Measurements from ENCODE around the gene DHX8. TPM values are rescaled to one million over a fixed set of nuclear protein-coding genes. Genes with fewer than 3 reads are reported as not detected.

DHX8 gene
- total RNA-seq, 1 donor from 2014 or later, result 54.1 TPM

GRCh38 chr17:43547659-43548256 lies 64.0 kb downstream of the DHX8 start:
- no peak for TF ChIP-seq CTCF (IDR thresholded peaks at IDR 0.05; ENCODE audit: unreplicated experiment)
- Mint-ChIP-seq H3K27me3 (ENCODE audit: unreplicated experiment) (peaks cover 19% of the 10 kb centered on the region), H3K36me3 (ENCODE audit: low read depth, unreplicated experiment) (no peaks in the 10 kb centered on the region), H3K4me1 (ENCODE audit: unreplicated experiment) (peaks cover 26% of the 10 kb centered on the region), H3K9me3 (ENCODE audit: unreplicated experiment) (no peaks in the 10 kb centered on the region), H3K27ac (ENCODE audit: unreplicated experiment) (no peak overlapping the region), H3K4me3 (ENCODE audit: unreplicated experiment) (no peak overlapping the region)
- no peak for DNase-seq (ENCODE audit: low spot score)

GRCh38 chr17:43548689-43549379 lies 65.1 kb downstream of the DHX8 start:
- H3K4me1 Mint-ChIP-seq (ENCODE audit: unreplicated experiment), result peaks cover 17% of the 10 kb centered on the region
- H3K9me3 Mint-ChIP-seq (ENCODE audit: unreplicated experiment), result no peaks in the 10 kb centered on the region
- TF ChIP-seq CTCF (IDR thresholded peaks at IDR 0.05; ENCODE audit: unreplicated experiment), result no peak
- DNase-seq (ENCODE audit: low spot score), result no peak
- H3K4me3 Mint-ChIP-seq (ENCODE audit: unreplicated experiment), result no peak overlapping the region
- no peaks in the 10 kb centered on the region for H3K36me3 Mint-ChIP-seq (ENCODE audit: low read depth, unreplicated experiment)
- no peak overlapping the region for H3K27ac Mint-ChIP-seq (ENCODE audit: unreplicated experiment)
- H3K27me3 Mint-ChIP-seq (ENCODE audit: unreplicated experiment), result peaks cover 19% of the 10 kb centered on the region

GRCh38 chr17:43549496-43549895 lies 65.7 kb downstream of the DHX8 start:
- DNase-seq (ENCODE audit: low spot score), result no peak
- TF ChIP-seq CTCF (IDR thresholded peaks at IDR 0.05; ENCODE audit: unreplicated experiment), result no peak
- no peak overlapping the region for H3K4me3 Mint-ChIP-seq (ENCODE audit: unreplicated experiment)
- H3K9me3 Mint-ChIP-seq (ENCODE audit: unreplicated experiment), result no peaks in the 10 kb centered on the region
- peaks cover 17% of the 10 kb centered on the region for H3K4me1 Mint-ChIP-seq (ENCODE audit: unreplicated experiment)
- no peaks in the 10 kb centered on the region for H3K36me3 Mint-ChIP-seq (ENCODE audit: low read depth, unreplicated experiment)
- peaks cover 16% of the 10 kb centered on the region for H3K27me3 Mint-ChIP-seq (ENCODE audit: unreplicated experiment)
- H3K27ac Mint-ChIP-seq (ENCODE audit: unreplicated experiment), result no peak overlapping the region

- H3K9me3 Mint-ChIP-seq (ENCODE audit: unreplicated experiment), result no peaks in the 10 kb centered on the region
- no peak overlapping the region for H3K27ac Mint-ChIP-seq (ENCODE audit: unreplicated experiment)
- H3K27me3 Mint-ChIP-seq (ENCODE audit: unreplicated experiment), result peaks cover 11% of the 10 kb centered on the region
- H3K4me1 Mint-ChIP-seq (ENCODE audit: unreplicated experiment), result peaks cover 11% of the 10 kb centered on the region
- TF ChIP-seq CTCF (IDR thresholded peaks at IDR 0.05; ENCODE audit: unreplicated experiment), result no peak
- DNase-seq (ENCODE audit: low spot score), result no peak
- no peak overlapping the region for H3K4me3 Mint-ChIP-seq (ENCODE audit: unreplicated experiment)
- H3K36me3 Mint-ChIP-seq (ENCODE audit: low read depth, unreplicated experiment), result no peaks in the 10 kb centered on the region
Measured at GRCh38 chr17:43550754-43551153, 67.0 kb downstream of the DHX8 start.

- Mint-ChIP-seq H3K4me1 (ENCODE audit: unreplicated experiment) (peaks cover 5% of the 10 kb centered on the region), H3K27ac (ENCODE audit: unreplicated experiment) (no peak overlapping the region), H3K4me3 (ENCODE audit: unreplicated experiment) (no peak overlapping the region), H3K27me3 (ENCODE audit: unreplicated experiment) (peaks cover 5% of the 10 kb centered on the region), H3K36me3 (ENCODE audit: low read depth, unreplicated experiment) (no peaks in the 10 kb centered on the region), H3K9me3 (ENCODE audit: unreplicated experiment) (no peaks in the 10 kb centered on the region)
- no peak for DNase-seq (ENCODE audit: low spot score)
- no peak for TF ChIP-seq CTCF (IDR thresholded peaks at IDR 0.05; ENCODE audit: unreplicated experiment)
Measured at GRCh38 chr17:43552229-43552837, 68.6 kb downstream of the DHX8 start.

Measured in endothelial cell (in vitro differentiated cells).